PC-9 (cell line): ENCODE results near the gene DESI1.
"Not testable (repeated sequence)": the region's sequence is repeated elsewhere in the genome, so short reads cannot be mapped to it uniquely, and the experiment has no call there.

Experiments
- EZH2 ChIP-seq: fragments of 200-600 bp; sonication (generic); IDR thresholded peaks from 2 replicates; pipeline ENCODE4 v1.8.0; 2017; ENCODE audit warnings: antibody characterized with exemption, low read depth
- TF ChIP-seq, protein P1 (sequence below): fragments of 200-600 bp; sonication (generic); conservative IDR thresholded peaks from 2 replicates; pipeline ENCODE4 v1.6.1; 2017; ENCODE audit warnings: mixed run types, antibody characterized with exemption, mild to moderate bottlenecking, moderate library complexity

DNA sequence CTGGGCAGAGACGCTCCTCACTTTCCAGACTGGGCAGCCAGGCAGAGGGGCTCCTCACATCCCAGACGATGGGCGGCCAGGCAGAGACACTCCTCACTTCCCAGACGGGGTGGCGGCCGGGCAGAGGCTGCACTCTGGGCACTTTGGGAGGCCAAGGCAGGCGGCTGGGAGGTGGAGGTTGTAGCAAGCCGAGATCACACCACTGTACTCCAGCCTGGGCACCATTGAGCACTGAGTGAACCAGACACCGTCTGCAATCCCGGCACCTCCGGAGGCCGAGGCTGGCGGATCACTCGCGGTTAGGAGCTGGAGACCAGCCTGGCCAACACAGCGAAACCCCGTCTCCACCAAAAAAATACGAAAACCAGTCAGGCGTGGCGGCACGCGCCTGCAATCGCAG, 10.8 kb upstream of the DESI1 start:
- TF ChIP-seq, protein P1, sequence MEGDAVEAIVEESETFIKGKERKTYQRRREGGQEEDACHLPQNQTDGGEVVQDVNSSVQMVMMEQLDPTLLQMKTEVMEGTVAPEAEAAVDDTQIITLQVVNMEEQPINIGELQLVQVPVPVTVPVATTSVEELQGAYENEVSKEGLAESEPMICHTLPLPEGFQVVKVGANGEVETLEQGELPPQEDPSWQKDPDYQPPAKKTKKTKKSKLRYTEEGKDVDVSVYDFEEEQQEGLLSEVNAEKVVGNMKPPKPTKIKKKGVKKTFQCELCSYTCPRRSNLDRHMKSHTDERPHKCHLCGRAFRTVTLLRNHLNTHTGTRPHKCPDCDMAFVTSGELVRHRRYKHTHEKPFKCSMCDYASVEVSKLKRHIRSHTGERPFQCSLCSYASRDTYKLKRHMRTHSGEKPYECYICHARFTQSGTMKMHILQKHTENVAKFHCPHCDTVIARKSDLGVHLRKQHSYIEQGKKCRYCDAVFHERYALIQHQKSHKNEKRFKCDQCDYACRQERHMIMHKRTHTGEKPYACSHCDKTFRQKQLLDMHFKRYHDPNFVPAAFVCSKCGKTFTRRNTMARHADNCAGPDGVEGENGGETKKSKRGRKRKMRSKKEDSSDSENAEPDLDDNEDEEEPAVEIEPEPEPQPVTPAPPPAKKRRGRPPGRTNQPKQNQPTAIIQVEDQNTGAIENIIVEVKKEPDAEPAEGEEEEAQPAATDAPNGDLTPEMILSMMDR: not testable (repeated sequence)
- not testable (repeated sequence) for TF ChIP-seq EZH2
